Kidney (tissue), 14 donors: Measurements from ENCODE around the gene PDZRN4. TPM values are rescaled to one million over a fixed set of nuclear protein-coding genes. Genes with fewer than 3 reads are reported as not detected.

Experiments
- DNase-seq, 5 donors: peaks; one replicate each; pipeline ENCODE4 v3.0.0-alpha.2; 2013 to 2020
- FAIRE-seq: peaks from 2 replicates; lab custom pipeline; 2012; peaks lifted over from hg19 to GRCh38; lab: Jason Lieb, UNC
- H3K27ac ChIP-seq, 2 donors: one replicate each; pipeline ENCODE4 v1.7.0; 2013; ENCODE audit warnings: low read depth in 2 of 2, low read length in 2 of 2, inconsistent platforms in 1 of 2
- H3K27me3 ChIP-seq: one replicate; pipeline ENCODE4 v1.7.1; 2013; ENCODE audit warnings: low read length, inconsistent platforms; ENCODE audit not compliant: control insufficient read depth, insufficient read depth
- H3K36me3 ChIP-seq, 3 donors: one replicate each; pipeline versions ENCODE4 v1.7.0 to v1.7.1; 2013; ENCODE audit warnings: low read length in 3 of 3, control low read depth in 1 of 3, inconsistent platforms in 1 of 3; ENCODE audit not compliant: insufficient read depth in 3 of 3, control insufficient read depth in 2 of 3
- H3K4me1 ChIP-seq, 3 donors: one replicate each; pipeline versions ENCODE4 v1.7.0 to v1.7.1; 2013; ENCODE audit warnings: low read length in 3 of 3, inconsistent platforms in 1 of 3, low read depth in 1 of 3; ENCODE audit not compliant: control insufficient read depth in 2 of 3, insufficient read depth in 2 of 3
- H3K4me3 ChIP-seq, 3 donors: one replicate each; pipeline versions ENCODE4 v1.7.0 to v1.8.1; 2013; ENCODE audit warnings: low read length in 3 of 3, control low read depth in 1 of 3, inconsistent platforms in 1 of 3
- H3K9ac ChIP-seq, 3 donors: one replicate each; pipeline versions ENCODE4 v1.7.0 to v1.7.1; 2013; ENCODE audit warnings: low read length in 3 of 3, control low read depth in 1 of 3, inconsistent platforms in 1 of 3
- H3K9me3 ChIP-seq, 3 donors: one replicate each; pipeline versions ENCODE4 v1.7.0 to v1.7.1; 2013; ENCODE audit warnings: low read length in 3 of 3, control low read depth in 1 of 3, inconsistent platforms in 1 of 3; ENCODE audit not compliant: control insufficient read depth in 2 of 3, insufficient read depth in 1 of 3
- intact Hi-C: fragments of 100-400 bp; cut with DNase I; formaldehyde crosslinking; loops from one replicate; pipeline ENCODE4 v1.11.1; 2022
- polyA plus RNA-seq: library from polyadenylated mRNA; stranded (reverse); fragments of 350-450 nt; fragmentation: Illumina TruSeq; extraction: RNeasy Lipid Tissue Mini Kit (QIAGEN cat#74804); gene quantifications from one replicate; pipeline ENCODE4 v1.2.3, GENCODE V29; 2014; ENCODE audit warnings: low read depth, low replicate concordance; ENCODE audit not compliant: insufficient read depth
- total RNA-seq: library from RNA; stranded (reverse); fragmentation: NEBNext Ultra II Directional; extraction: Animal tissue kit (Norgen Biotek cat#: 25700); gene quantifications from one replicate; pipeline ENCODE4 v1.2.1, GENCODE V29; 2021
- TF ChIP-seq, protein P1 (sequence below): IDR thresholded peaks from 3 replicates; pipeline ENCODE4 v1.5.1; 2012; ENCODE audit warnings: mild to moderate bottlenecking, moderate library complexity, borderline replicate concordance; ENCODE audit not compliant: insufficient read depth; ENCODE audit errors: extremely low read depth
- donor health status: control.
- donor health status: control.
- donor health status: control.
- donor health status: control.
- donor health status: control.
- donor health status: DM: yes; HTN: yes; CAD: no.
- donor health status: Normal renal cell carcinoma (clear cell type).

The PDZRN4 gene
- total and polyA plus RNA-seq, 2 donors from 2014 or later = 0.56 to 2.1 TPM

GRCh38 chr12:41193311-41193710 lies 5.2 kb downstream of the PDZRN4 start:
- H3K27me3 ChIP-seq = peaks cover 3% of the 10 kb centered on the region
- H3K9ac ChIP-seq = no peak overlapping the region
- DNase-seq = no peak
- peaks cover 0 to 4% (median 0%) of the 10 kb centered on the region in 3 donors for H3K4me1 ChIP-seq
- H3K36me3 ChIP-seq = no peaks in the 10 kb centered on the region
- no peaks in the 10 kb centered on the region for H3K9me3 ChIP-seq
- H3K27ac ChIP-seq = no peak overlapping the region
- TF ChIP-seq, protein P1, sequence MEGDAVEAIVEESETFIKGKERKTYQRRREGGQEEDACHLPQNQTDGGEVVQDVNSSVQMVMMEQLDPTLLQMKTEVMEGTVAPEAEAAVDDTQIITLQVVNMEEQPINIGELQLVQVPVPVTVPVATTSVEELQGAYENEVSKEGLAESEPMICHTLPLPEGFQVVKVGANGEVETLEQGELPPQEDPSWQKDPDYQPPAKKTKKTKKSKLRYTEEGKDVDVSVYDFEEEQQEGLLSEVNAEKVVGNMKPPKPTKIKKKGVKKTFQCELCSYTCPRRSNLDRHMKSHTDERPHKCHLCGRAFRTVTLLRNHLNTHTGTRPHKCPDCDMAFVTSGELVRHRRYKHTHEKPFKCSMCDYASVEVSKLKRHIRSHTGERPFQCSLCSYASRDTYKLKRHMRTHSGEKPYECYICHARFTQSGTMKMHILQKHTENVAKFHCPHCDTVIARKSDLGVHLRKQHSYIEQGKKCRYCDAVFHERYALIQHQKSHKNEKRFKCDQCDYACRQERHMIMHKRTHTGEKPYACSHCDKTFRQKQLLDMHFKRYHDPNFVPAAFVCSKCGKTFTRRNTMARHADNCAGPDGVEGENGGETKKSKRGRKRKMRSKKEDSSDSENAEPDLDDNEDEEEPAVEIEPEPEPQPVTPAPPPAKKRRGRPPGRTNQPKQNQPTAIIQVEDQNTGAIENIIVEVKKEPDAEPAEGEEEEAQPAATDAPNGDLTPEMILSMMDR = no peak
- FAIRE-seq = peak; percentile 32
- intact Hi-C loops = no loop called here
- no peak overlapping the region for H3K4me3 ChIP-seq

DNA sequence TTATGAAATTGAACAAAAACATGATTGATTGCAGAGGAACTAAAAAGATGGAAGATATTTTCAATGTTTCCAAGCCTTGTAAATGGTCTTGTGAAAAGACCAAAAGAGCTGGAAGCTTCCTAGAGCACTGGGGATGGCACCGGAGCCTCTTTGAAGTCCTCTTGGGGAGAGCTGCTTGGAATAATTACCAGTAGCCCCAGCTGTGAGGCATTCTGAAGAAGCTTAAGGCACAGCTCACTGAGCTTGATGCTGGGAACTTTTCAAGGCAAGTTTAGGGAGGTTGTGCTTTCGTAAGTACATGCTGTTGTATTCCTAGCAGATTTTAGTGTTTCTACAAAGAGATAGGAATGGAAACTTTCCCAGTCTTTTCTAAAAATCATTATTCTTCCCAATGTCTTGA lies 13.9 kb downstream of the PDZRN4 start:
- no peaks in the 10 kb centered on the region for H3K9me3 ChIP-seq
- no peak overlapping the region for H3K27ac ChIP-seq
- H3K27me3 ChIP-seq = no peaks in the 10 kb centered on the region
- TF ChIP-seq, protein P1 = no peak
- no peaks in the 10 kb centered on the region for H3K4me1 ChIP-seq
- no peak overlapping the region for H3K4me3 ChIP-seq
- DNase-seq (peak in 1 of 5 donors; percentile 15), FAIRE-seq (no peak)
- no peak overlapping the region for H3K9ac ChIP-seq
- H3K36me3 ChIP-seq = no peaks in the 10 kb centered on the region
- intact Hi-C loops = no loop called here

DNA sequence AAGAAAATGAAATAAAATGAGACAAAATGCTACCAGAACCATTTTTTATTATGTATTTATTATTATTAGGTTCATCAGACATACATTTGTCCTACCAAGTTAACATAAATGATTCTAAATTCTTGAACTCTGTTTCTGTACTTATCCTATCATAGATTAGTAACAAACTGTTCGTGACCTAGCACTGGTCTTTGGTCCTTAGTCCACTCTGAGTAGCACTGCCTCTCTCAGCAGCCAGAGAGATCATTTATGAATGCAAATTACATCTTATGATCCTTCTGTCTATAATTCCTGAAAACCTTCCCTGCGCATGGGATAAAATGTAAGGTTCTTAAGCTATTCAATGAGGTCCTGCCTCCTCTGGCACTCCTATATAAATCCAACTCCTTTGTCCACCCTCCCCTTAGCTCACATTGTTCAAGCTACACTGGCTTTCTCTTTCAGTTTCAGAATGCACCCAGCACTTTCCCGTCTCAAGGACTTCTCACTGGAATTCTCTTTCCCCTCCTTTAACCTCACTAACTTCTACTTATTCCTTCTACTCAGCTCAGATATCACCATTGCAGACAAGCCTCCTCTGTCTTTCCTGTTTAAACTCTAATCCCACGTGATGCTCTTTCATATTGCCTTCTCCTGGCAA lies 17.1 kb downstream of the PDZRN4 start:
- Histone ChIP-seq H3K9ac (no peak overlapping the region), H3K4me3 (peak overlapping the region; percentile 35 to 47 (median 40)), H3K27me3 (no peaks in the 10 kb centered on the region), H3K27ac (no peak overlapping the region), H3K4me1 (no peaks in the 10 kb centered on the region), H3K36me3 (no peaks in the 10 kb centered on the region), H3K9me3 (no peaks in the 10 kb centered on the region)
- FAIRE-seq (no peak), DNase-seq (peak in 2 of 5 donors; percentile 37 to 57)
- intact Hi-C loops = no loop called here
- TF ChIP-seq, protein P1 = no peak

DNA sequence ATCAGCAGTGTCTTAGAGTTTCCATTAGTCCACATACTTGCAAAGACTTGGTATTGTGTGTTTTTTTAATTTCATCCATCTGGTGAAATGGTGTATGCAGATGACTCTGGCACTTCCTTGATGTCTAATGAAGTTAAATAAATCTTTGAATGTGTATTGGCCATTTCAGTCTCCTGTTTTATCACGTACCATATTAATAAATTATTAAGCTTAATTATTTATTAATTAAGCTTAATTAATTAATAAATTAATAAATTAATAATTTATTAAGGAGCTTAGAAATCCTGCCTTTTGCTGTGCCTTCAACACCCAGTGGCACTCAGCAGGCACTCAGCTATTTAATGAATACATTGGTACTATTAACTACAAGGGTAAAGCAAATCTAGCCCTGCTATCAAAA lies 18.2 kb downstream of the PDZRN4 start:
- intact Hi-C loops = no loop called here
- no peak for FAIRE-seq

More for the DNA sequence above, 18.2 kb downstream of the PDZRN4 start:
- no peak for DNase-seq
- Histone ChIP-seq H3K4me1 (no peaks in the 10 kb centered on the region), H3K36me3 (no peaks in the 10 kb centered on the region), H3K9ac (no peak overlapping the region), H3K27ac (no peak overlapping the region), H3K4me3 (no peak overlapping the region), H3K9me3 (no peaks in the 10 kb centered on the region), H3K27me3 (no peaks in the 10 kb centered on the region)
- TF ChIP-seq, protein P1 = no peak
